AG09319 (cell line): ENCODE results near the gene DEPDC4.
"Not testable (repeated sequence)": the region's sequence is repeated elsewhere in the genome, so short reads cannot be mapped to it uniquely, and the experiment has no call there.

Source experiments
- DNase-seq: peaks from one replicate; pipeline ENCODE4 v3.0.0-alpha.2; 2010; ENCODE audit warnings: low read depth; ENCODE audit errors: extremely low read depth
- TF ChIP-seq, protein P1 (sequence below): IDR thresholded peaks from 2 replicates; pipeline ENCODE4 v1.5.1; 2011; ENCODE audit warnings: low read depth, mild to moderate bottlenecking, inconsistent platforms, low read length, moderate library complexity

DEPDC4 gene

DNA sequence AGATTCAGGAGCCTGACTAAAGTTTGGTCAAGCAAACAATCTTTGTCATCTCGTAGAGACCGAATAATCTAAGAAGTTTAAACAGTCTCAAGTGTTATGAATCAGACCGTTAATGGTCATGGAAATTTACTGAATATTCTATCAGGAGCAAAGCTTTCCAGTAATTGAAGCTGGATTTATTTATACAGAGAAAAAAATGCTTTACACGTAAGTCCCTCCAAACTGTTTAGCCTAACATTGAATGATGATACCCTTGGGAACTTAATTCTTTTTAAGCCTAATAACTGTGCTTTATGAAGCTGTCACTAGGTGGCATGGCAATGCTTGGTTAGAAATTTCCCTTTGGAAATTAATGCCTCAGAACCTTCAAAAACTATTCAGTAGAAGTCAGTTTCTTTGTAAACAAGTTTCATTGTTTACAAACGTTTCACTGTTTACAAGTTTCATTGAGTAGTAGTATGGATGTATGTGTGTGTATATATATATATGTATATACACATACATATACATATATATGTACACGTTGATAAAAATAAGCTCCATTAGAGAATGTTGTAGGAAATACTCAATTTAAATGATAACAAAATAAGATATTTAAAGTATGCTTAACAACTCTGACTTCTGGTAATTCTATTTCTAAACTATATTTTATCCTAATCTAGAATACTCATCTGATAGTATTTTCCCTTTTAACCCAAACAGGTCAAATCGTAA is 32.1 kb downstream of the DEPDC4 start:
- peak; percentile 24 for DNase-seq
- TF ChIP-seq, protein P1, sequence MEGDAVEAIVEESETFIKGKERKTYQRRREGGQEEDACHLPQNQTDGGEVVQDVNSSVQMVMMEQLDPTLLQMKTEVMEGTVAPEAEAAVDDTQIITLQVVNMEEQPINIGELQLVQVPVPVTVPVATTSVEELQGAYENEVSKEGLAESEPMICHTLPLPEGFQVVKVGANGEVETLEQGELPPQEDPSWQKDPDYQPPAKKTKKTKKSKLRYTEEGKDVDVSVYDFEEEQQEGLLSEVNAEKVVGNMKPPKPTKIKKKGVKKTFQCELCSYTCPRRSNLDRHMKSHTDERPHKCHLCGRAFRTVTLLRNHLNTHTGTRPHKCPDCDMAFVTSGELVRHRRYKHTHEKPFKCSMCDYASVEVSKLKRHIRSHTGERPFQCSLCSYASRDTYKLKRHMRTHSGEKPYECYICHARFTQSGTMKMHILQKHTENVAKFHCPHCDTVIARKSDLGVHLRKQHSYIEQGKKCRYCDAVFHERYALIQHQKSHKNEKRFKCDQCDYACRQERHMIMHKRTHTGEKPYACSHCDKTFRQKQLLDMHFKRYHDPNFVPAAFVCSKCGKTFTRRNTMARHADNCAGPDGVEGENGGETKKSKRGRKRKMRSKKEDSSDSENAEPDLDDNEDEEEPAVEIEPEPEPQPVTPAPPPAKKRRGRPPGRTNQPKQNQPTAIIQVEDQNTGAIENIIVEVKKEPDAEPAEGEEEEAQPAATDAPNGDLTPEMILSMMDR: peak; percentile 79

DNA sequence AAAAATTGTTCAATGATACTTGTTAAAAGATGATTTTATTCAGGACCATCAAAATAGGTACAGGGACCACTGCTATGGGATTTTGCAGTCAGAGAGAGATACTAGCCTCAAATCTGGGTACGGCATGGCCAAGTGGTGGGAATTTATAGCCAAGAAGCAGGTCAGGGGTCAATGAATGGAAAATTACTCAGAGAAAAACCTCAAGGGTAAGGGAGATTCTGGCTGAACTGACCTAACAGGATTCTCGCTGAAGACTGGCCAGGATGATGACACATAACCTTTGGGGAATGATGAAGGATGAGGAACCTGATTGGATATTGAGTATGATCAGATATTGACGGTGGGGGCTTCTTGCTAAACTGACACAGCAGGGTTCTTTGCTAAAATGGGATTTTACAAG is 32.7 kb downstream of the DEPDC4 start:
- TF ChIP-seq, protein P1: no peak

DNA sequence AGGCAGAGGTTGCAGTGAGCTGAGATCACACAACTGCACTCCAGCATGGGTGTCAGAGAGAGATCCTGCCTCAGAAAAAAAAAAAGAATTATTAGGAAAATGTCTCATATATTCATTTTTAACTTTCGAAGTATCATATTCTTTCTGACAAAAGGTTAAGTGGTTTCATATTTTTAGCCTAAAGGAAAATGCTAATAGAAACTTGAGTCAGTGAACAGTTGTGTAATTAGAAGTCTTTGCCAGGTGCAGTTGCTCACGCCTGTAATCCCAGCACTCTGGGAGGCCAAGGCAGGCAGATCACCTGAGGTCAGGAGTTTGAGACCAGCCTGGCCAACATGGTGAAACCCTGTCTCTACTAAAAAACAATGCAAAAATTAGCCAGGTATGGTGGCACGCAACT is 35.0 kb downstream of the DEPDC4 start:
- DNase-seq: not testable (repeated sequence)

More for the DNA sequence above, 32.7 kb downstream of the DEPDC4 start:
- DNase-seq: no peak

DNA sequence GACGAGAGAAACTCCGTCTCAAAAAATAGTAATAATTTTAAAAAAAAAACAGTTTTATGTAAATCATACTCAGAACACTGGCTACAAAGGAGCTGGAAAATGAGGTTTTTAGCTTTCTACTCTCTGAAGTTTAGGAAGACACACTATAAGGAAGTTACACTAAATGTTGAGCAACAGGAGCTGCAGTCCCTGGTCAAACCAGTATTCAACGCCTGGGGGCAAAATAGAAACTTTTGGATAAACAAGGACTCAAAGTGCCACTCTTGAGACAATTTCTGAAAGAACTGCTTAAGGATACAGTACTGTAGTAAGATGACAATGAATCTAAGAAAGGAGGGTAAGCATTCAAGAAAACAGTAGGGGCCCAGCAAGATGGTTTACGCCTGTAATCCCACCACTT is 37.0 kb downstream of the DEPDC4 start:
- DNase-seq: no peak
- TF ChIP-seq, protein P1: no peak

DNA sequence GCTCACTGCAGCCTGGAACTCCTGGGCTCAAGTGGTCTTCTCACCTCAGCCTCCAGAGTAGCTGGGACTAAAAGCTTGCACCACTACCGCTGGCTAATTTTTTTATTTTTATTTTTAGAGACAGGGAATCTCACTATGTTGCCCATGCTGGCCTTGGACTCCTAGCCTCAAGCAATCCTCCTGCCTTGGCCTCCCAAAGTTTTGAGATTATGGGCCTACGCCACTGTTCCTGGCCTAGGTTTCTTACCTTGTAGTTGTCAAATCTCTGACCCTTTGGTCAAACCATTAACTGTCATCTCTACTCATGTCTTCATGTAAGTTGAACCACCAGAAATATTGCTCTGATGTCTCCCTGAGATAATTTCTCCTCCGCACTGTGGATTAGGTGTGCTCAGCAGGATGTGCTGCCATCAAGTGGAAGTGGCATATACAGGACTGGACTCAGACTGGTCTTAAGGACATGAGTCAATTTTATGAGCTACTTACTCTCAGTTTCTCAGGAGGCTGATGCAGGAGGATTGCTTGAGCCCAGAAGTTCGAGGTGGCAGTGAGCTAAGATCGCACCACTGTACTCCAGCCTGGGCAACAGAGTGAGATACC is 37.7 kb downstream of the DEPDC4 start:
- TF ChIP-seq, protein P1: peak; percentile 10; the same call in 1 of the 2 replicates
- DNase-seq: no peak

DNA sequence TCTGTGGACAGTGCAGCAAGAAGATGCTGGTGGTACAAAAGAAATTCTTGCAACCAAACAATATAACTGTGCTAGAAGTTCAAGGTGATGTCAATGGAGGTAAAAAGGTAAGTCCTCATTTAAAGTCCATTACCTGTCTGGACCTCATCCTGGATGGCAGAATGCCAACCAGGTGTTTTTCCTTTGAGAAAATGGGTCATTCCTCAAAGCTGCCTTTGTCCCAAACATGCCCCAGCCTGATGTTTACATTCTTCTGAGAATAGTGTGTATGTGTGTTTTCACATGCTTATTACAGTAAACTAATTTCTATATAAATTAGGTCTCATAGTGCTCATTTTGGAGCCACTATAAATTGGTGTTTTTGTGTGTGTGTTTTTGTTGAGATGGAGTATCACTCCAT is 41.4 kb downstream of the DEPDC4 start:
- TF ChIP-seq, protein P1: no peak
- DNase-seq: no peak

- not testable (repeated sequence) for DNase-seq
These were observed 44.7 kb downstream of the DEPDC4 start for GRCh38 chr12:100222173-100222572.

- no peak for DNase-seq
These were observed 45.4 kb downstream of the DEPDC4 start for GRCh38 chr12:100221523-100221922.

More at GRCh38 chr12:100221523-100221922, 45.4 kb downstream of the DEPDC4 start:
- TF ChIP-seq, protein P1: no peak
